Keratinocyte (primary cell): Measurements from ENCODE around the gene CCSAP.

Experiments used
- EZH2 ChIP-seq: IDR thresholded peaks from one replicate; pipeline ENCODE4 v1.6.1; 2012; ENCODE audit warnings: inconsistent platforms, mild to moderate bottlenecking, low read length, moderate library complexity
- TF ChIP-seq, protein P1 (sequence below), 3 experiments: IDR thresholded peaks in 1 of 3; conservative IDR thresholded peaks in 1 of 3; optimal IDR thresholded peaks in 1 of 3; 2 replicates in 2 of 3; 3 replicates in 1 of 3; pipeline versions ENCODE3 to v1.5.1; 2011; ENCODE audit warnings: low read length in 3 of 3, mild to moderate bottlenecking in 3 of 3, moderate library complexity in 2 of 3, control low read depth in 1 of 3, inconsistent platforms in 1 of 3; ENCODE audit not compliant: insufficient read depth in 2 of 3; ENCODE audit errors: extremely low read depth in 1 of 3

DNA sequence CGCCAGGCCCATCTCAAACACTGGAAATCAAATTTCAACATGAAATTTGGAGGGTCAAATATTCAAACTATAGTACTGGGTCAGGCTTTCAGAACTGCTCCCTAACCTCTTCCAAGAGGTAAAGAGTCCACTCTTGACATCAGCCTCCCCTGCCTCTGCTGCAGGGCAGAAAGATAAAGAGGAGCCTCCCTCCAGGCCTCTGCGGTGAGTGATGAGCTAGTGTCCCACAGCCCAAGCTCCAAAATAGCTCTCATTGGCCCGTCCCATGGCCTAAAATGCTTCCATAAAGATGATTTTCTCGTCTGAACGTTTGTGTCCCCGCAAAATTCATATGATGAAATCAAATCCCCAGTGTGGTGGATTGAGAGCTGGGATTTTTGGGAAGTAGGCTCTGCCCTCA, 33.7 kb upstream of the CCSAP start:
- TF ChIP-seq, protein P1, sequence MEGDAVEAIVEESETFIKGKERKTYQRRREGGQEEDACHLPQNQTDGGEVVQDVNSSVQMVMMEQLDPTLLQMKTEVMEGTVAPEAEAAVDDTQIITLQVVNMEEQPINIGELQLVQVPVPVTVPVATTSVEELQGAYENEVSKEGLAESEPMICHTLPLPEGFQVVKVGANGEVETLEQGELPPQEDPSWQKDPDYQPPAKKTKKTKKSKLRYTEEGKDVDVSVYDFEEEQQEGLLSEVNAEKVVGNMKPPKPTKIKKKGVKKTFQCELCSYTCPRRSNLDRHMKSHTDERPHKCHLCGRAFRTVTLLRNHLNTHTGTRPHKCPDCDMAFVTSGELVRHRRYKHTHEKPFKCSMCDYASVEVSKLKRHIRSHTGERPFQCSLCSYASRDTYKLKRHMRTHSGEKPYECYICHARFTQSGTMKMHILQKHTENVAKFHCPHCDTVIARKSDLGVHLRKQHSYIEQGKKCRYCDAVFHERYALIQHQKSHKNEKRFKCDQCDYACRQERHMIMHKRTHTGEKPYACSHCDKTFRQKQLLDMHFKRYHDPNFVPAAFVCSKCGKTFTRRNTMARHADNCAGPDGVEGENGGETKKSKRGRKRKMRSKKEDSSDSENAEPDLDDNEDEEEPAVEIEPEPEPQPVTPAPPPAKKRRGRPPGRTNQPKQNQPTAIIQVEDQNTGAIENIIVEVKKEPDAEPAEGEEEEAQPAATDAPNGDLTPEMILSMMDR (optimal IDR thresholded peaks at IDR 0.05 in 1 of 3, IDR thresholded peaks at IDR 0.05 in 1 of 3, conservative IDR thresholded peaks at IDR 0.05 in 1 of 3; ENCODE audit: extremely low read depth in 1 of 3, insufficient read depth in 2 of 3, low read length in 3 of 3) = no peak
- no peak for TF ChIP-seq EZH2
